K562 (cell line): ENCODE data around the gene RNF181. TPM values are rescaled to one million over a fixed set of nuclear protein-coding genes. Genes with fewer than 3 reads are reported as not detected.

Source experiments
- ATF1 ChIP-seq, 2 experiments: fragments of 450-650 bp in 1 of 2; IDR thresholded peaks; 2 replicates each; pipeline ENCODE4 v1.6.1; 2016; ENCODE audit warnings: missing compliant biosample characterization in 1 of 2, missing genetic modification characterization in 1 of 2
- CAMTA2 ChIP-seq: fragments of 250-450 bp; sonication (Bioruptor Pico); conservative IDR thresholded peaks from 2 replicates; pipeline ENCODE4 v1.5.1; 2022
- CHD1 ChIP-seq: fragments of 200-600 bp; sonication (generic); IDR thresholded peaks from one replicate; pipeline ENCODE4 v1.6.1; 2012; ENCODE audit warnings: mild to moderate bottlenecking, moderate library complexity, low read length, inconsistent platforms
- CREM ChIP-seq: IDR thresholded peaks from 2 replicates; pipeline ENCODE4 v1.6.1; 2014; ENCODE audit warnings: antibody characterized with exemption, low read depth
- CSDE1 ChIP-seq, 2 experiments: fragments of 450-650 bp; IDR thresholded peaks; 2 replicates each; pipeline ENCODE4 v1.6.1; 2016; ENCODE audit warnings: mild to moderate bottlenecking in 1 of 2
- CXXC5 ChIP-seq: fragments of 250-450 bp; sonication (Bioruptor Pico); IDR thresholded peaks from 2 replicates; pipeline ENCODE4 v1.8.0; 2022; ENCODE audit warnings: inconsistent platforms, mild to moderate bottlenecking, moderate library complexity
- DPF2 ChIP-seq: fragments of 450-650 bp; IDR thresholded peaks from 2 replicates; pipeline ENCODE4 v1.6.1; 2016
- ELF2 ChIP-seq: fragments of 250-450 bp; sonication (Bioruptor Pico); IDR thresholded peaks from 2 replicates; pipeline ENCODE4 v1.5.0; 2021; ENCODE audit warnings: mild to moderate bottlenecking
- FOXA3 ChIP-seq, 2 experiments: fragments of 450-650 bp in 1 of 2; sonication (generic) in 1 of 2; formaldehyde crosslinking; IDR thresholded peaks in 1 of 2; conservative IDR thresholded peaks in 1 of 2; 2 replicates each; pipeline versions ENCODE4 v1.4.0 to v1.8.0; 2020 to 2022; ENCODE audit warnings: mild to moderate bottlenecking in 2 of 2, missing genetic modification reagents in 1 of 2
- HNRNPL ChIP-seq: fragments of 200-400 bp; formaldehyde crosslinking; IDR thresholded peaks from 2 replicates; pipeline ENCODE4 v1.6.1; 2017; ENCODE audit warnings: low read depth, mild to moderate bottlenecking, low read length
- MIER1 ChIP-seq: fragments of 450-650 bp; IDR thresholded peaks from 2 replicates; pipeline ENCODE4 v1.6.1; 2016; ENCODE audit warnings: antibody characterized with exemption, mild to moderate bottlenecking, low read depth
- OTX1 ChIP-seq: fragments of 450-650 bp; formaldehyde crosslinking; IDR thresholded peaks from 2 replicates; pipeline ENCODE4 v1.4.0; 2022; ENCODE audit warnings: mild to moderate bottlenecking
- RB1 ChIP-seq: fragments of 450-650 bp; IDR thresholded peaks from 2 replicates; pipeline ENCODE4 v1.6.1; 2017; ENCODE audit warnings: low read depth, mild to moderate bottlenecking
- RBFOX2 ChIP-seq: fragments of 200-400 bp; formaldehyde crosslinking; IDR thresholded peaks from 2 replicates; pipeline ENCODE4 v1.6.1; 2017; ENCODE audit warnings: low read depth, mild to moderate bottlenecking, low read length, moderate library complexity
- RBM34 ChIP-seq: fragments of 200-400 bp; formaldehyde crosslinking; IDR thresholded peaks from 2 replicates; pipeline ENCODE4 v1.6.1; 2018; ENCODE audit warnings: low read length, borderline replicate concordance; ENCODE audit not compliant: insufficient read depth
- SAFB ChIP-seq: fragments of 200-400 bp; formaldehyde crosslinking; IDR thresholded peaks from 2 replicates; pipeline ENCODE4 v1.6.1; 2017; ENCODE audit warnings: low read depth, low read length, borderline replicate concordance
- TBP ChIP-seq: optimal IDR thresholded peaks from 2 replicates; pipeline ENCODE3; 2011; ENCODE audit warnings: low read depth, low read length, improper control_type of control experiment
- ZC3H11A ChIP-seq: IDR thresholded peaks from 2 replicates; pipeline ENCODE4 v1.6.1; 2012; ENCODE audit warnings: low read depth, low read length, improper control_type of control experiment
- ZFPM2 ChIP-seq: fragments of 250-450 bp; sonication (Bioruptor Pico); IDR thresholded peaks from 2 replicates; pipeline ENCODE4 v1.5.1; 2022; ENCODE audit warnings: mild to moderate bottlenecking
- polyA plus RNA-seq, 8 experiments: library from polyadenylated mRNA; depleted of rRNA in 4 of 8; stranded (reverse) in 5 of 8; unstranded in 3 of 8; fragments of >200 nt; fragmentation: Nextera tagmentation in 2 of 8; fragmentation: Illumina TruSeq in 1 of 8; extraction: Ambion mirVana in 2 of 8; extraction: Trizol in 1 of 8; gene quantifications; 2 replicates each; pipeline versions ENCODE4 v1.2.1 to v1.2.3, GENCODE V29; 2011 to 2014; ENCODE audit warnings: inconsistent platforms in 1 of 8, missing spikeins in 1 of 8
- total RNA-seq, 7 experiments: library from RNA; depleted of rRNA in 6 of 7; stranded (reverse); fragments of >200 nt in 6 of 7; fragmentation: Illumina TruSeq in 2 of 7; extraction: Trizol in 2 of 7; gene quantifications; 2 replicates each; pipeline versions ENCODE4 v1.2.1 to v1.2.3, GENCODE V29; 2011 to 2021; ENCODE audit warnings: low replicate concordance in 1 of 7
- TF ChIP-seq, protein P1 (sequence below): sonication (generic); formaldehyde crosslinking; IDR thresholded peaks from 2 replicates; pipeline ENCODE4 v1.8.0; 2022; ENCODE audit warnings: missing genetic modification reagents, mild to moderate bottlenecking, borderline replicate concordance
- TF ChIP-seq, protein P2 (sequence below), 2 experiments: fragments of 450-650 bp in 1 of 2; IDR thresholded peaks; 2 replicates each; pipeline ENCODE4 v1.6.1; 2011 to 2017; ENCODE audit warnings: low read depth in 2 of 2, antibody characterized with exemption in 1 of 2, borderline replicate concordance in 1 of 2, low read length in 1 of 2, mild to moderate bottlenecking in 1 of 2, mixed read lengths in 1 of 2; ENCODE audit not compliant: control insufficient read depth in 1 of 2
- TF ChIP-seq, protein P3 (sequence below): fragments of 250-450 bp; sonication (Bioruptor Pico); IDR thresholded peaks from 2 replicates; pipeline ENCODE4 v1.4.0; 2020; ENCODE audit warnings: mild to moderate bottlenecking

Gene RNF181
- total and polyA plus RNA-seq, 9 of the 15 experiments (the other 6 are each of a cell fraction or from before 2014, with no cell fraction given): 139 to 492 (median 253) TPM

DNA sequence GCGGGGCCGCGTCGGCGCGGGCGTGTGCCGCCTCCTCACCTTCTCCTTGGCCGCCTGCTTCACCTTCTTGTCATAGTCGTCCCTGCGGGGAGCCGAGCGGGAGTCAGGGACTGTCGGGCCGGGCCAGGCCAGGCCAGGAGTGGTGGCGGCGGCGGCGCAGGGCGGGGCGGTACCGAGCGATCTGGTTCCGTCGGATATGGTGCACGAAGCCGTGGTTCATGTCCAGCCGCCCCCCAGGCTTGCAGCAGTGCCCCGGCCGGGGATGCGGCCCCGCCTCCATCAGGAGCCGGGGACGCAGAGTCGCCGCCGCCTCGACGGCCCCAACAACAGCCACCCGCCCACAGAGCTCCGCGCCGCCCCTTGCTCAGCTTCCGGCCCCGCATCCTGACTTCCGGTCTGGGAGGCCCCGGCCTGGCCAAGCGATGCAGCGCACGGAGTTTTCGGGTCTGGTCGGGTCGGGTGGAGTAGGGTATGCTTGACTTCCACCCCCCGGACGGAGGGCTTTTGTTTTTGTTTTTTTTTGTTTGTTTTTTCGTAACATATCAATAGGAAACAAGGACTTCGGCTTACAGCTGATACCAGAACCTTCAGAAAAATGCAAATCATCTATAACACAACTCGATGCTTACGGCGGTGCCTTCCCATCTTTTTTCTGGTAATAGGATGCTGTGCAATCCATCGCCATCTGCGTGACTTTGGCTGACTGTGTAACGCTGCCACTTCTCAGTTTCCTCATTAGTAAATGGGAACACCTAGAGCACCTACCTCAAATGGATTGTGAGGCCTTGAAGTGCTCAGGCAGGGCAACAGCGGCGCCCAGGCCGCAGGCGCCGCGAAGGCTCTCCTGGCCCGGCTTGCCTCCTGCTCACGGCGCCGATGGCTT lies 16.4 kb downstream of the RNF181 start, which contains the start of gene C2orf68 (continued):
- TF ChIP-seq, protein P1, sequence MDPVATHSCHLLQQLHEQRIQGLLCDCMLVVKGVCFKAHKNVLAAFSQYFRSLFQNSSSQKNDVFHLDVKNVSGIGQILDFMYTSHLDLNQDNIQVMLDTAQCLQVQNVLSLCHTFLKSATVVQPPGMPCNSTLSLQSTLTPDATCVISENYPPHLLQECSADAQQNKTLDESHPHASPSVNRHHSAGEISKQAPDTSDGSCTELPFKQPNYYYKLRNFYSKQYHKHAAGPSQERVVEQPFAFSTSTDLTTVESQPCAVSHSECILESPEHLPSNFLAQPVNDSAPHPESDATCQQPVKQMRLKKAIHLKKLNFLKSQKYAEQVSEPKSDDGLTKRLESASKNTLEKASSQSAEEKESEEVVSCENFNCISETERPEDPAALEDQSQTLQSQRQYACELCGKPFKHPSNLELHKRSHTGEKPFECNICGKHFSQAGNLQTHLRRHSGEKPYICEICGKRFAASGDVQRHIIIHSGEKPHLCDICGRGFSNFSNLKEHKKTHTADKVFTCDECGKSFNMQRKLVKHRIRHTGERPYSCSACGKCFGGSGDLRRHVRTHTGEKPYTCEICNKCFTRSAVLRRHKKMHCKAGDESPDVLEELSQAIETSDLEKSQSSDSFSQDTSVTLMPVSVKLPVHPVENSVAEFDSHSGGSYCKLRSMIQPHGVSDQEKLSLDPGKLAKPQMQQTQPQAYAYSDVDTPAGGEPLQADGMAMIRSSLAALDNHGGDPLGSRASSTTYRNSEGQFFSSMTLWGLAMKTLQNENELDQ: no peak
- TF ChIP-seq ZFPM2: no peak
- 0 out of 2 replicates have a peak, but pooled peaks have one; percentile 43 for TF ChIP-seq CAMTA2 (CRISPR knock-in tag)
- no peak for TF ChIP-seq ZC3H11A
- peak; percentile 12; the same call in 1 of the 2 replicates for TF ChIP-seq DPF2
- no peak for TF ChIP-seq HNRNPL
- peak; percentile 51 for TF ChIP-seq CREM
- peak; percentile 83 for TF ChIP-seq CXXC5 (CRISPR knock-in tag)
- TF ChIP-seq, protein P2, sequence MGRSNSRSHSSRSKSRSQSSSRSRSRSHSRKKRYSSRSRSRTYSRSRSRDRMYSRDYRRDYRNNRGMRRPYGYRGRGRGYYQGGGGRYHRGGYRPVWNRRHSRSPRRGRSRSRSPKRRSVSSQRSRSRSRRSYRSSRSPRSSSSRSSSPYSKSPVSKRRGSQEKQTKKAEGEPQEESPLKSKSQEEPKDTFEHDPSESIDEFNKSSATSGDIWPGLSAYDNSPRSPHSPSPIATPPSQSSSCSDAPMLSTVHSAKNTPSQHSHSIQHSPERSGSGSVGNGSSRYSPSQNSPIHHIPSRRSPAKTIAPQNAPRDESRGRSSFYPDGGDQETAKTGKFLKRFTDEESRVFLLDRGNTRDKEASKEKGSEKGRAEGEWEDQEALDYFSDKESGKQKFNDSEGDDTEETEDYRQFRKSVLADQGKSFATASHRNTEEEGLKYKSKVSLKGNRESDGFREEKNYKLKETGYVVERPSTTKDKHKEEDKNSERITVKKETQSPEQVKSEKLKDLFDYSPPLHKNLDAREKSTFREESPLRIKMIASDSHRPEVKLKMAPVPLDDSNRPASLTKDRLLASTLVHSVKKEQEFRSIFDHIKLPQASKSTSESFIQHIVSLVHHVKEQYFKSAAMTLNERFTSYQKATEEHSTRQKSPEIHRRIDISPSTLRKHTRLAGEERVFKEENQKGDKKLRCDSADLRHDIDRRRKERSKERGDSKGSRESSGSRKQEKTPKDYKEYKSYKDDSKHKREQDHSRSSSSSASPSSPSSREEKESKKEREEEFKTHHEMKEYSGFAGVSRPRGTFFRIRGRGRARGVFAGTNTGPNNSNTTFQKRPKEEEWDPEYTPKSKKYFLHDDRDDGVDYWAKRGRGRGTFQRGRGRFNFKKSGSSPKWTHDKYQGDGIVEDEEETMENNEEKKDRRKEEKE (IDR thresholded peaks at IDR 0.05; ENCODE audit: borderline replicate concordance in 1 of 2, control insufficient read depth in 1 of 2, low read depth in 2 of 2, low read length in 1 of 2): no peak
- TF ChIP-seq TBP: peak; percentile 91
- TF ChIP-seq CSDE1 (IDR thresholded peaks at IDR 0.05): no peak
- TF ChIP-seq ELF2 (CRISPR knock-in tag): peak; percentile 9; the same call in 1 of the 2 replicates
- peak; percentile 61 for TF ChIP-seq CHD1
- no peak for TF ChIP-seq ATF1 (CRISPR knock-in tag; IDR thresholded peaks at IDR 0.05)
- TF ChIP-seq ATF1 (tag; IDR thresholded peaks at IDR 0.05): peak; percentile 45
- TF ChIP-seq FOXA3 (CRISPR knock-in tag; conservative IDR thresholded peaks at IDR 0.05 in 1 of 2, IDR thresholded peaks at IDR 0.05 in 1 of 2): no peak
- TF ChIP-seq OTX1 (CRISPR knock-in tag): no peak
- TF ChIP-seq, protein P3, sequence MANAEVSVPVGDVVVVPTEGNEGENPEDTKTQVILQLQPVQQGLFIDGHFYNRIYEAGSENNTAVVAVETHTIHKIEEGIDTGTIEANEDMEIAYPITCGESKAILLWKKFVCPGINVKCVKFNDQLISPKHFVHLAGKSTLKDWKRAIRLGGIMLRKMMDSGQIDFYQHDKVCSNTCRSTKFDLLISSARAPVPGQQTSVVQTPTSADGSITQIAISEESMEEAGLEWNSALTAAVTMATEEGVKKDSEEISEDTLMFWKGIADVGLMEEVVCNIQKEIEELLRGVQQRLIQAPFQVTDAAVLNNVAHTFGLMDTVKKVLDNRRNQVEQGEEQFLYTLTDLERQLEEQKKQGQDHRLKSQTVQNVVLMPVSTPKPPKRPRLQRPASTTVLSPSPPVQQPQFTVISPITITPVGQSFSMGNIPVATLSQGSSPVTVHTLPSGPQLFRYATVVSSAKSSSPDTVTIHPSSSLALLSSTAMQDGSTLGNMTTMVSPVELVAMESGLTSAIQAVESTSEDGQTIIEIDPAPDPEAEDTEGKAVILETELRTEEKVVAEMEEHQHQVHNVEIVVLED (CRISPR knock-in tag): no peak
- no peak; the same call in 1 of the 2 replicates for TF ChIP-seq RB1
- TF ChIP-seq MIER1: no peak
- TF ChIP-seq RBFOX2: peak; percentile 97
- TF ChIP-seq SAFB: no peak
- TF ChIP-seq RBM34: no peak
